PC-9 (cell line): ENCODE data around the gene TMTC4. TPM values are rescaled to one million over a fixed set of nuclear protein-coding genes. Genes with fewer than 3 reads are reported as not detected.

Experiments
- BruUV-seq: library from RNA; stranded (reverse); fragments of 400-500 nt; replicated peaks from 2 replicates; lab custom pipeline; 2021; lab: Mats Ljungman, UMichigan
- CTCF ChIA-PET: fragments of 300-600 bp; sonication (Branson Sonifier 250); formaldehyde crosslinking; loops from one replicate; lab custom pipeline; 2022; ENCODE audit warnings: antibody characterized with exemption; lab: Charles Lee
- POLR2A ChIA-PET: fragments of 300-600 bp; sonication (Branson Sonifier 250); formaldehyde crosslinking; loops from one replicate; lab custom pipeline; 2022; ENCODE audit warnings: antibody characterized with exemption; ENCODE audit not compliant: unreplicated experiment; lab: Charles Lee
- DNase-seq, 2 experiments: peaks; one replicate each; pipeline versions ENCODE4 v3.0.0 to v3.0.0-alpha.2; 2015 to 2022; ENCODE audit warnings: mixed read lengths in 1 of 2
- H2AFZ ChIP-seq: fragments of 200-600 bp; sonication (generic); 2 replicates; pipeline ENCODE4 v1.8.1; 2017; ENCODE audit warnings: antibody characterized with exemption
- H3F3A ChIP-seq: fragments of 200-600 bp; sonication (generic); 2 replicates; pipeline ENCODE4 v1.8.1; 2017; ENCODE audit warnings: antibody characterized with exemption, mild to moderate bottlenecking, low read depth; ENCODE audit not compliant: insufficient read depth
- H3K27ac ChIP-seq: fragments of 200-600 bp; sonication (generic); 2 replicates; pipeline ENCODE4 v1.6.1; 2016; ENCODE audit warnings: mixed run types
- H3K27me3 ChIP-seq: fragments of 200-600 bp; sonication (generic); 2 replicates; pipeline ENCODE4 v1.6.1; 2016; ENCODE audit warnings: low read depth, mixed run types; ENCODE audit not compliant: insufficient read depth
- H3K36me3 ChIP-seq: fragments of 200-600 bp; sonication (generic); 2 replicates; pipeline ENCODE4 v1.6.1; 2016; ENCODE audit warnings: low read depth, mixed run types
- H3K4me1 ChIP-seq: fragments of 200-600 bp; sonication (generic); replicated peaks from 2 replicates; pipeline ENCODE4 v1.6.1; 2016; ENCODE audit warnings: mixed run types; ENCODE audit not compliant: insufficient read depth
- H3K4me2 ChIP-seq: fragments of 200-600 bp; sonication (generic); 2 replicates; pipeline ENCODE4 v1.6.1; 2017; ENCODE audit warnings: mixed run types
- H3K4me3 ChIP-seq: fragments of 200-600 bp; sonication (generic); 2 replicates; pipeline ENCODE4 v1.6.1; 2016; ENCODE audit warnings: mixed run types
- H3K79me2 ChIP-seq: fragments of 200-600 bp; sonication (generic); 2 replicates; pipeline ENCODE4 v1.6.1; 2017; ENCODE audit warnings: low read depth, mixed run types
- H3K9me2 ChIP-seq: fragments of 200-600 bp; sonication (generic); 2 replicates; pipeline ENCODE4 v1.8.1; 2017; ENCODE audit warnings: mild to moderate bottlenecking; ENCODE audit not compliant: insufficient read depth
- H3K9me3 ChIP-seq: fragments of 200-600 bp; sonication (generic); 2 replicates; pipeline ENCODE4 v1.8.1; 2016; ENCODE audit warnings: low read depth; ENCODE audit not compliant: insufficient read depth
- H4K20me1 ChIP-seq: fragments of 200-600 bp; sonication (generic); 2 replicates; pipeline ENCODE4 v1.8.1; 2017; ENCODE audit not compliant: insufficient read depth
- CTCF ChIP-seq: fragments of 200-600 bp; sonication (generic); conservative IDR thresholded peaks from 2 replicates; pipeline ENCODE4 v1.6.1; 2017; ENCODE audit warnings: mixed run types, antibody characterized with exemption, mild to moderate bottlenecking, moderate library complexity
- EZH2 ChIP-seq: fragments of 200-600 bp; sonication (generic); IDR thresholded peaks from 2 replicates; pipeline ENCODE4 v1.8.0; 2017; ENCODE audit warnings: antibody characterized with exemption, low read depth
- intact Hi-C: fragments of 100-400 bp; cut with micrococcal nuclease; formaldehyde crosslinking; loops from one replicate; pipeline ENCODE4 v1.10.0; 2022; ENCODE audit not compliant: unreplicated experiment
- total RNA-seq: library from RNA; stranded (reverse); gene quantifications from 2 replicates; pipeline ENCODE4 v1.2.3, GENCODE V29; 2021

The TMTC4 gene
- total RNA-seq, 1 experiment from 2014 or later = 16.2 TPM

GRCh38 chr13:100602493-100603111 is 72.0 kb downstream of the TMTC4 start:
- Histone ChIP-seq H3K27ac (no peak overlapping the region), H3K36me3 (no peaks in the 10 kb centered on the region), H4K20me1 (no peaks in the 10 kb centered on the region), H2AFZ (no peak overlapping the region), H3K9me3 (no peaks in the 10 kb centered on the region), H3F3A (no peaks in the 10 kb centered on the region), H3K4me2 (no peak overlapping the region), H3K9me2 (no peaks in the 10 kb centered on the region), H3K4me1 (no peaks in the 10 kb centered on the region), H3K79me2 (no peaks in the 10 kb centered on the region), H3K27me3 (no peaks in the 10 kb centered on the region), H3K4me3 (no peak overlapping the region)
- DNase-seq = no peak
- no peak for TF ChIP-seq CTCF
- ChIA-PET POLR2A (no interaction called here), CTCF (no interaction called here)
- BruUV-seq = no TSS peak
- intact Hi-C loops = no loop called here

- CTCF ChIA-PET = no interaction called here
- DNase-seq = no peak
- H3K36me3 ChIP-seq = no peaks in the 10 kb centered on the region
- no peaks in the 10 kb centered on the region for H3K79me2 ChIP-seq
- H4K20me1 ChIP-seq = no peaks in the 10 kb centered on the region
- no peak overlapping the region for H3K4me2 ChIP-seq
- H3K4me1 ChIP-seq = no peaks in the 10 kb centered on the region
- TF ChIP-seq EZH2 = no peak
- no peak overlapping the region for H3K4me3 ChIP-seq
- no TSS peak for BruUV-seq
- POLR2A ChIA-PET = no interaction called here
- no peaks in the 10 kb centered on the region for H3K9me2 ChIP-seq
- no peak overlapping the region for H3K27ac ChIP-seq
- no peaks in the 10 kb centered on the region for H3K27me3 ChIP-seq
- H3F3A ChIP-seq = no peaks in the 10 kb centered on the region
- intact Hi-C loops = no loop called here
- no peak overlapping the region for H2AFZ ChIP-seq
- no peaks in the 10 kb centered on the region for H3K9me3 ChIP-seq
These were observed 72.9 kb downstream of the TMTC4 start for GRCh38 chr13:100601716-100602115.

- H4K20me1 ChIP-seq = no peaks in the 10 kb centered on the region
- DNase-seq = no peak
- H3K4me2 ChIP-seq = no peak overlapping the region
- no peak overlapping the region for H2AFZ ChIP-seq
- no peaks in the 10 kb centered on the region for H3F3A ChIP-seq
- BruUV-seq = no TSS peak
- no peaks in the 10 kb centered on the region for H3K79me2 ChIP-seq
- H3K27ac ChIP-seq = no peak overlapping the region
- H3K36me3 ChIP-seq = no peaks in the 10 kb centered on the region
- no peaks in the 10 kb centered on the region for H3K9me3 ChIP-seq
- ChIA-PET CTCF (no interaction called here), POLR2A (no interaction called here)
- H3K4me3 ChIP-seq = no peak overlapping the region
- no peaks in the 10 kb centered on the region for H3K27me3 ChIP-seq
- intact Hi-C loops = no loop called here
- no peaks in the 10 kb centered on the region for H3K9me2 ChIP-seq
- TF ChIP-seq EZH2 (no peak), CTCF (no peak)
- H3K4me1 ChIP-seq = no peaks in the 10 kb centered on the region
These were observed 73.7 kb downstream of the TMTC4 start for GRCh38 chr13:100600915-100601314.

GRCh38 chr13:100600461-100600860 is 74.1 kb downstream of the TMTC4 start:
- no peaks in the 10 kb centered on the region for H3K79me2 ChIP-seq
- TF ChIP-seq CTCF = no peak
- H3K4me3 ChIP-seq = no peak overlapping the region
- no peaks in the 10 kb centered on the region for H3K9me3 ChIP-seq
- H3K4me1 ChIP-seq = no peaks in the 10 kb centered on the region
- POLR2A ChIA-PET = no interaction called here
- H3K27ac ChIP-seq = no peak overlapping the region
- no peaks in the 10 kb centered on the region for H3K27me3 ChIP-seq
- DNase-seq = no peak
- no peaks in the 10 kb centered on the region for H4K20me1 ChIP-seq
- no peaks in the 10 kb centered on the region for H3F3A ChIP-seq
- intact Hi-C loops = no loop called here
- BruUV-seq = no TSS peak
- no peak overlapping the region for H2AFZ ChIP-seq
- CTCF ChIA-PET = no interaction called here
- no peaks in the 10 kb centered on the region for H3K9me2 ChIP-seq
- H3K4me2 ChIP-seq = no peak overlapping the region
- no peaks in the 10 kb centered on the region for H3K36me3 ChIP-seq
